HL-60/S4 treated with phorbol 12-myristate 13-acetate at 8.2 ng/mL for 4 days and 3 days (cell line): Measurements from ENCODE around the gene NOTUM.

Experiments used
- in situ Hi-C: fragments of 300-500 bp; cut with MboI; formaldehyde crosslinking; loops from 2 replicates; pipeline ENCODE4 v1.15.0; 2022; ENCODE audit warnings: low sequenced_read_pairs

NOTUM gene

DNA sequence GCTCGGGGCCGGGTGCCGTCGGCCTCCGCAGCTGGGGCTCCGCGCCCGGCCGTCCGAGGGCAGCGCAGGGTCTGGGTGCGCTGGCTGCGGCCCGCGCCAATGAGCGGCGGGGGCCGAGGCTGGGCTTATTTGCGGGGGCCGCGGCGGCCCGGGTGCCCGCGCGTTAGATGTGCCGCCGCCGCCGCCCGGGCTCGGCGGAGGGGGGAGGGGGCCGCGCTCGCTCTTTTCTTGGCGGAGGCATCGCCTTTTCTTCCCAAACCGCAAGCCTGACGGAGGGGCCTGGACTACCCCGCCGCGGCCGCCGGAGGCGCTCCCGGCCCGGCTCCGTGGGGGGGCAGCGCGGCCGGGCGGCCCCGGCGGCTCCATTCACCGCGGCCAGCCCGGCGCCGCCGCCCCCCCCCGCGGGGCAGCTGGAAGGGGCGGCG, at the start of gene NOTUM:
TSS of gene NOTUM (minus strand) at position 101 of the 425 bp plus-strand sequence. CDS start 278 bp downstream, outside the sequence.
- in situ Hi-C loops: no loop called here

- in situ Hi-C loops: no loop called here
Measured at GRCh38 chr17:82009413-82009812, 48.4 kb upstream of the NOTUM start.

- in situ Hi-C loops: no loop called here
Measured at GRCh38 chr17:82008941-82009405, 48.0 kb upstream of the NOTUM start.

GRCh38 chr17:82008258-82008940, 47.4 kb upstream of the NOTUM start:
- in situ Hi-C loops: no loop called here

DNA sequence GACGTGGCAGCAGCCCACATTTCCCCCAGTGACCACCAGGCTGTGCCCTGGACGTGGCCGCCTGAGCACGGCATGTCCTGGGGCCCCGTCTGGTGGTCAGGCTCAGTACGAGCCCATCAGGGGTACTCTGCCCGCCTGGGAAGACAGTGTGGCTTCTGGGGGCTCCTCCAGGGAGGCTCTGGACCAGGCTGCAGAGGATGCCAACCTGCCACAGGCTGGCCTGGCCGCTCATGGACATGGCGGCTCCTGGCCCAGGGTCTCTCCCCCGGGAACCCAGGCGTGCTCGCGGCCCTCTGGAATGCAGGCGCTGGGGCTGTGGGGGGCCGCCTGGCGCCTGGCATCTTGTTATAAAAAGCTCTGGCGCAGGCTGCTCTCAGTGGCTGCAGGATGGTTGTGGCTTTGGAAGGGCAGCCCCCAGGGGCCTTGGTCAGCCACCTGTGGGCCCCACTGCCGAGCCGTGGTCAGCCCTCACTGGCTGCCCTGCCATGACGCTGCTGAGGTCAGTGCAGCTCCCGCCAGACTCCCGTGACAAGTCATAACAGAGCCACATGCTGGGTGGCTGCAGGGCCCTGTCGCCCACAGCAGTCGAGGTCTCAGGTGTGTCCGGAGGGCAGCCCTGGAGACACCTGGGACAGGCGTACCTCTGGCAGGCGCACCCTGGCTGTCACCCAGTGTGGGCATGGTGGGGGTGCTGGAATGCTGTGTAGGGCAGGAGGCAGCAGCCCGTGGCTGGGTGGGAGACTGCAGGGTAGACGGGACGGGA, 46.7 kb upstream of the NOTUM start:
- in situ Hi-C loops: no loop called here

DNA sequence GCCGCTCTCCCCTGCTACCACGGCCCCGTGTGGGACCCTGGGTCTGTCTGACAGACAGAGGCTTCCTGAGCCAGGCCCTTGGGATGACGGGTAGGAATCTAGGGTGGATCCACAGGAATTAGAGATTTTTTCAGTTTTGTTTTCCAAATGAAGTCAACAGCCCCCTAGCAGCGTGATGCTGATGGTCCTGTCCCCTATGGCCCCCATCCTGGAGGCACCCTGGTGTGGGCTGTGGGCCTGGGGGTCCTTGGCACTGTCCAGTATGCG, 46.2 kb upstream of the NOTUM start:
- in situ Hi-C loops: no loop called here

DNA sequence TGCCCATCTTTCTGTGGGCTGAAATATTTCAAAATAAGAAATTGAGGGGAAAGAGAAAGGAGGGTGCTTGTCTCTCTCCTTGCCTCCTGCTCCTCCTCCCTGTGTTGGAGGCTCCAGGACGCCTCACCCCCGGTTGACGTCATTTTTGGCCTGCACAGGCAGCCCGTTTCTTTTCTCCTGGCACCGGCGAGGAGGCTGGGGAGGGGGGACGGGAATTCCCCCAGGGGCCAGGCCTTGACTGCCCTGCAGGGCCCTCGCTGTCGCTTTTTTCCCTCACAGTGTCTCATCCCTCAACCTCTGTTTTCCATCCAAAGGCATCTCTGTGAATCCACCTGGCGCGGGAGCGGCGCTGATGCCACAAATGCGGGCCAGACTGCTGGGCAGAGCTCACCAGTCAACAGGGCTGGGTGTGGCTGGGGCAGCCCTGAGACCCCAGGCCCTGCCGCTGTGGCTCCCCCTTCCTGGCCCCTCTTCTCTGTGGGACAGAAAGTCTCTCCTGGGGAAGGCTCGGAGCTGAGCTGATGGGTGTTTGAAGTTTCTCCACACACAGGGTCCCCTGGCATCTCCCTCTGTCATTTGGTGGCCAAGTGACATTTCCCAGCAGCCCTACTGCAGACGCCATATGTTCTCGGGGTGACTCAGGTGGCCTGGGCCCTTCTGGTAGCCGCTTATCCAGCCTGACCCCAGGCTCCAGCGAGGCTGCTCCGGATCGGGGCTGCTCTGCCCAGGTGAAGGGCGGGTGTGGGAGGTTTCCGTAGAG, 45.7 kb upstream of the NOTUM start:
- in situ Hi-C loops: no loop called here

DNA sequence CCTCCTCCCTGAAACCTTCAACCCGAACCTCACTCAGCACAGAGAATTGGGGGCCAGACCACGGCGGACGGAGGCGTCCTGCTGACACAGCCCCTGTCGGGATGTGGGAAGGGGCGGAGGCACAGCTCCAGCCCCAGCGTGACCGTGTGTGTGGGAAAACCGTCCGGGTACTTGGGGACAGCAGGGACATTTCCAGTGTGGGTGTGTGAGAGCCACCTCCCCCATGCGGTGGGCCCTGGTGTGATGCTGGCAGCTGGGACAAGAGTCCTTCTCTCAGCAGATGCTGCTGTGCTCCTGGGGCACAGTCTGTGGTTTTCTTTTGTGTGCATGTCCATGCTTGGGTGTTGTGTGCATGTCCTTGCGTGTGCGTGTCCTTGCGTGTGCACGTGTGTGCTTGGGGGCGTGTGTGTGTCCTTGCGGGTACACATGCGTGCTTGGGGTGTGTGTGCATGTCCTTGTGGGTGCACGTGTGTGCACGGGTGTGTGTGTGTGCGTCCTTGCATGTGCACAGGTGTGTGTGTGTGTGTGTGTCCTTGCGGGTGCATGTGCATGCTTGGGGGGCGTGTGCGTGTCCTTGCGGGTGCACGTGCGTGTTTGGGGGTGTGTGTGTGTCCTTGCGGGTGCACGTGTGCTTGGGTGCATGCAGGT, 44.8 kb upstream of the NOTUM start:
- in situ Hi-C loops: no loop called here

DNA sequence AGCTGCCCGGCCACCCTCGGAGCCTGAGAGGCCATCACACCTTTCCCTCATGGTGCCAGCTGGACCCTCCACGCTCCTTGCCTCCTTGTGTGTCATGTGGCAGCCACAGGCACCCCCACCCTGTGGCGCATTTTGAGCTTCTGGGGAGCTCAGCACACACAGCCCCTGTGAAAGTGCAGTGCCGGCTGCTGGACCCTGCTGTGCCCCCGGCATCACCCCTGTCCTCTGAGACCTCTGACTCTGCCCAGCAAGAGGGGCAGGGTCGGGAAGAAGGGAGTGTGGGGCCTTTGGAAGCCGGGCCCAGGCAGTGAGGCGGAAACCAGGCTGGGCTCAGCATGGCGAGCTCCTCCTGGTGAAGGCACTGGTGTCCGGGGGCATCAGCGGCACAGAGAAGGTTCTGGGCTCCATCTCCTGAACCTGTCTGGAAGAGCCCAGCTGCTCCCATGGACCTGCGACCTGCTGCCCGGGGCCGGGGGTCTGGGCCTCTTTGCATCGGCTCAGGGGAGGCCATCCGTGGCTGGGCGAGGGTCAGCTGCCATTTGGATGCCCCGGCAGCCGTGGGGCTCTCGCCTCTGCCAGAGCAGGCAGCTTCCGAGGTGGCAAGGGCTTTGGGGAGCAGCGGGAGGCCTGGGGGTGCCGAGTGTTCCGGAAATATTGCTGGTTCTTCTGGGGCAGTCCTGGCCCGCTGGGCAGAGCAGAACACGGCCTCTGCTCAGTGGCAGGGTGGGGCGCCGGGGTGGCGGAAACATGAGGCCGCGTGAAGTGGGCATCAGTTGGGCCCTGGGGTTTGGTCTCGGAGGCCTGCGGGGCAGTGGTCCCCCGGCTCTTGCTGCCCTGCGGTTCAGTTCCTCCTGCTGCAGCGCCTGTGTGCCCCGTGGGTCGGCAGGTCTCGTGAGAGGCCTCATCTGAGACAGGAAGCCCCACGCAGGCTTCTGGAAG, 43.8 kb upstream of the NOTUM start:
- in situ Hi-C loops: no loop called here

- in situ Hi-C loops: no loop called here
Measured at GRCh38 chr17:82003411-82004381, 42.7 kb upstream of the NOTUM start.

- in situ Hi-C loops: no loop called here
Measured at GRCh38 chr17:82001571-82002056, 40.6 kb upstream of the NOTUM start.

GRCh38 chr17:82000803-82001570, 40.0 kb upstream of the NOTUM start:
- in situ Hi-C loops: no loop called here

- in situ Hi-C loops: no loop called here
Measured at GRCh38 chr17:81999976-82000802, 39.2 kb upstream of the NOTUM start.

DNA sequence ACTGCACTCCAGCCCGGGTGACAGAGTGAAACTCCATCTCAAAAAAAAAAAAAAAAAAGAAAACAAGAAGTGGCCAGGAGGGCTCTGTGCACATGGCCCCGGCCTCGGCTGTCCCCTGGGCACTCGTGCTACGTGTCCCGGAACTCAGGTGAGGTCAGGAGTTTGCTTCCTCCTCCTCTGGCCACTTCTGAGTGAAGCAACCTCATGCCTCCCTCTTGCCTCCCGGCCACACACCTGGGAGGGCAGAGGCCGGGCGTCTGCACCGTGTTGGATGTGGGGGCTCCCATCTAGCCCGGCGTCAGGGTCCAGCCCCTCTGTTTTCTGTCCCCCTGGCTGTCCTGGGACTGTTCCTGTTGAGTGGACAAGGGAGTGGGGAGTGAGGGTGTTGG, 38.6 kb upstream of the NOTUM start:
- in situ Hi-C loops: no loop called here

GRCh38 chr17:81998691-81999438, 37.9 kb upstream of the NOTUM start:
- in situ Hi-C loops: no loop called here

- in situ Hi-C loops: no loop called here
Measured at GRCh38 chr17:81998212-81998611, 37.2 kb upstream of the NOTUM start.
